HepG2 (cell line): ENCODE data around the gene SOWAHB. TPM values are rescaled to one million over a fixed set of nuclear protein-coding genes. Genes with fewer than 3 reads are reported as not detected.
"Not testable (repeated sequence)": the region's sequence is repeated elsewhere in the genome, so short reads cannot be mapped to it uniquely, and the experiment has no call there.

Experiments
- ATAC-seq: fragments of 200-7000 bp; cut with Tn5 transposase; 3 replicates; pipeline ENCODE4 v1.9.1; 2020; ENCODE audit warnings: mild to moderate bottlenecking, moderate library complexity
- BruUV-seq: library from RNA; stranded (reverse); fragments of 400-500 nt; replicated peaks from 2 replicates; lab custom pipeline; 2021; lab: Mats Ljungman, UMichigan
- CTCF ChIA-PET: fragments of 300-600 bp; formaldehyde crosslinking; extraction: SDS; loops from one replicate; lab custom pipeline; 2021; ENCODE audit warnings: low total read pairs, inconsistent platforms, low intra/inter-chr PET ratio; lab: Yijun Ruan, JAX
- POLR2A ChIA-PET: fragments of 350-600 bp; sonication (Branson Sonifier 250); formaldehyde crosslinking; loops from one replicate; lab custom pipeline; 2020; ENCODE audit warnings: antibody characterized with exemption, inconsistent platforms; lab: Yijun Ruan, JAX
- DNase-seq: peaks from one replicate; pipeline ENCODE4 v3.0.0-alpha.2; 2015; ENCODE audit warnings: low spot score
- FAIRE-seq: peaks from 3 replicates; lab custom pipeline; 2011; peaks lifted over from hg19 to GRCh38; lab: Jason Lieb, UNC
- H2AFZ ChIP-seq: one replicate; pipeline ENCODE4 v1.6.1; 2011; ENCODE audit warnings: low read length, inconsistent platforms
- H3K27ac ChIP-seq: fragments of 300-600 bp; 3 replicates; pipeline ENCODE4 v1.8.0; 2011; ENCODE audit warnings: mixed run types, mild to moderate bottlenecking, mixed read lengths, low read length, inconsistent platforms; ENCODE audit not compliant: insufficient read depth; ENCODE audit errors: extremely low read length
- H3K27me3 ChIP-seq, 2 experiments: fragments of 200-600 bp in 1 of 2; 2 replicates in 1 of 2; 3 replicates in 1 of 2; pipeline versions ENCODE4 v1.6.0 to v1.8.0; 2011; ENCODE audit warnings: low read length in 2 of 2, mild to moderate bottlenecking in 2 of 2, moderate library complexity in 2 of 2, inconsistent platforms in 1 of 2; ENCODE audit not compliant: insufficient read depth in 2 of 2, control insufficient read depth in 1 of 2
- H3K36me3 ChIP-seq, 2 experiments: fragments of 200-600 bp in 1 of 2; replicated peaks in 1 of 2; 2 replicates in 1 of 2; 3 replicates in 1 of 2; pipeline versions ENCODE4 v1.5.1 to v1.8.0; 2011; ENCODE audit warnings: low read length in 2 of 2, inconsistent platforms in 1 of 2; ENCODE audit not compliant: insufficient read depth in 2 of 2, control insufficient read depth in 1 of 2
- H3K4me1 ChIP-seq: 2 replicates; pipeline ENCODE4 v1.5.1; 2012; ENCODE audit warnings: low read length, inconsistent platforms; ENCODE audit not compliant: insufficient read depth
- H3K4me2 ChIP-seq: 2 replicates; pipeline ENCODE4 v1.6.0; 2011; ENCODE audit warnings: low read depth, low read length, inconsistent platforms
- H3K4me3 ChIP-seq, 3 experiments: fragments of 200-600 bp in 1 of 3; sonication (generic), shearing (Covaris generic) in 1 of 3; replicated peaks in 1 of 3; 2 replicates each; pipeline ENCODE4 v1.5.1; 2011 to 2016; ENCODE audit warnings: low read length in 3 of 3, inconsistent platforms in 2 of 3, low read depth in 2 of 3, mild to moderate bottlenecking in 2 of 3, control low read depth in 1 of 3, mixed read lengths in 1 of 3; ENCODE audit not compliant: insufficient read depth in 1 of 3
- H3K79me2 ChIP-seq: one replicate; pipeline ENCODE4 v1.6.1; 2011; ENCODE audit warnings: low read length, inconsistent platforms; ENCODE audit not compliant: insufficient read depth
- H3K9ac ChIP-seq: 2 replicates; pipeline ENCODE4 v1.6.0; 2011; ENCODE audit warnings: mild to moderate bottlenecking, low read depth, low read length, inconsistent platforms; ENCODE audit not compliant: insufficient read depth
- H3K9me3 ChIP-seq: 2 replicates; pipeline ENCODE4 v1.5.1; 2012; ENCODE audit warnings: mild to moderate bottlenecking, low read length
- H4K20me1 ChIP-seq: 2 replicates; pipeline ENCODE4 v1.6.0; 2011; ENCODE audit warnings: inconsistent platforms, mild to moderate bottlenecking, low read length, moderate library complexity; ENCODE audit not compliant: insufficient read depth
- AHDC1 ChIP-seq: sonication (generic); formaldehyde crosslinking; IDR thresholded peaks from 2 replicates; pipeline ENCODE4 v1.5.1; 2020; ENCODE audit warnings: mild to moderate bottlenecking, missing genetic modification reagents, borderline replicate concordance
- CREM ChIP-seq, 2 experiments: sonication (generic) in 1 of 2; formaldehyde crosslinking in 1 of 2; IDR thresholded peaks; 2 replicates each; pipeline versions ENCODE4 v1.4.0 to v1.6.1; 2016 to 2020; ENCODE audit warnings: antibody characterized with exemption in 1 of 2, mild to moderate bottlenecking in 1 of 2, missing genetic modification reagents in 1 of 2
- GLI4 ChIP-seq: sonication (generic); formaldehyde crosslinking; IDR thresholded peaks from 2 replicates; pipeline ENCODE4 v1.5.1; 2020; ENCODE audit warnings: missing genetic modification reagents, mild to moderate bottlenecking, moderate library complexity, borderline replicate concordance
- PITX1 ChIP-seq: sonication (generic); formaldehyde crosslinking; IDR thresholded peaks from 2 replicates; pipeline ENCODE4 v1.5.1; 2020; ENCODE audit warnings: mild to moderate bottlenecking, missing genetic modification reagents
- RFX1 ChIP-seq: fragments of 450-650 bp; IDR thresholded peaks from 2 replicates; pipeline ENCODE4 v1.6.1; 2017
- TOE1 ChIP-seq: sonication (generic); formaldehyde crosslinking; IDR thresholded peaks from 2 replicates; pipeline ENCODE4 v1.4.0; 2020; ENCODE audit warnings: mild to moderate bottlenecking, missing genetic modification reagents
- ZNF17 ChIP-seq: sonication (generic); formaldehyde crosslinking; IDR thresholded peaks from 2 replicates; pipeline ENCODE4 v1.5.0; 2020; ENCODE audit warnings: mild to moderate bottlenecking, missing genetic modification reagents
- ZNF317 ChIP-seq: sonication (generic); formaldehyde crosslinking; IDR thresholded peaks from 2 replicates; pipeline ENCODE4 v1.5.0; 2020; ENCODE audit warnings: mild to moderate bottlenecking, missing genetic modification reagents
- ZNF350 ChIP-seq: sonication (generic); formaldehyde crosslinking; IDR thresholded peaks from 2 replicates; pipeline ENCODE4 v1.4.0; 2020; ENCODE audit warnings: mild to moderate bottlenecking, low read depth, missing genetic modification reagents, borderline replicate concordance
- ZNF362 ChIP-seq: sonication (generic); formaldehyde crosslinking; IDR thresholded peaks from 2 replicates; pipeline ENCODE4 v1.4.0; 2020; ENCODE audit warnings: missing genetic modification reagents, mild to moderate bottlenecking, borderline replicate concordance
- ZNF605 ChIP-seq: sonication (generic); formaldehyde crosslinking; IDR thresholded peaks from 2 replicates; pipeline ENCODE4 v1.8.0; 2022; ENCODE audit warnings: mild to moderate bottlenecking, missing genetic modification reagents
- WGBS: methylation state at CpG from one replicate; pipeline ENCODE4 v1.1.6; 2017; ENCODE audit warnings: low lambda C conversion rate; 5-methylcytosine and 5-hydroxymethylcytosine counted together
- in situ Hi-C: cut with HindIII; loops from 2 replicates; pipeline ENCODE4 v1.10.0; 2017; ENCODE audit warnings: low pct_unique_long_range_greater_than_20kb; ENCODE audit not compliant: extremely low pct_ligation_motif_present
- intact Hi-C: fragments of 100-400 bp; cut with micrococcal nuclease; formaldehyde crosslinking; loops from one replicate; pipeline ENCODE4 v1.10.0; 2022; ENCODE audit not compliant: unreplicated experiment
- polyA plus RNA-seq, 8 experiments: library from polyadenylated mRNA; depleted of rRNA in 3 of 8; stranded (reverse) in 7 of 8; unstranded in 1 of 8; fragments of >200 nt; fragmentation: Illumina TruSeq in 4 of 8; extraction: Trizol in 4 of 8; gene quantifications; 2 replicates each; pipeline versions ENCODE4 v1.2.1 to v1.2.3, GENCODE V29; 2011 to 2016; ENCODE audit warnings: low read depth in 4 of 8, missing spikeins in 1 of 8, mixed read lengths in 1 of 8; ENCODE audit not compliant: insufficient read depth in 1 of 8
- total RNA-seq, 5 experiments: library from RNA; depleted of rRNA; stranded (reverse); fragments of >200 nt; fragmentation: Illumina TruSeq; extraction: Trizol; gene quantifications; 2 replicates each; pipeline ENCODE4 v1.2.3, GENCODE V29; 2016; ENCODE audit warnings: low read depth in 1 of 5

The SOWAHB gene
- total and polyA plus RNA-seq, 2 of the 13 experiments (the other 11 are each of a cell fraction or from before 2014, with no cell fraction given), result 0.12 to 0.51 TPM

- H3K4me2 ChIP-seq, FAIRE-seq, H3K9me3 ChIP-seq, H3K27ac ChIP-seq, ATAC-seq, H2AFZ ChIP-seq, H4K20me1 ChIP-seq, H3K9ac ChIP-seq, CTCF ChIA-PET, BruUV-seq, POLR2A ChIA-PET, DNase-seq, H3K79me2 ChIP-seq, H3K27me3 ChIP-seq, H3K4me1 ChIP-seq, H3K36me3 ChIP-seq, in situ Hi-C loops, H3K4me3 ChIP-seq, intact Hi-C loops: not testable (repeated sequence)
- WGBS, result 85% methylated on average over 4 of the region's 4 CpGs
These were observed 29.2 kb downstream of the SOWAHB start for GRCh38 chr4:76868780-76869179.

- no peak overlapping the region for H3K9ac ChIP-seq
- no peak overlapping the region for H3K27ac ChIP-seq
- WGBS, result 50% methylated on average over 9 of the region's 16 CpGs
- H3K27me3 ChIP-seq, result no peaks in the 10 kb centered on the region
- ATAC-seq (no peak), FAIRE-seq (no peak), DNase-seq (no peak)
- in situ Hi-C loops, result no loop called here
- no peak overlapping the region for H3K4me2 ChIP-seq
- POLR2A ChIA-PET, result no interaction called here
- no peaks in the 10 kb centered on the region for H3K36me3 ChIP-seq
- CTCF ChIA-PET, result no interaction called here
- BruUV-seq, result no TSS peak
- no peak overlapping the region for H3K4me3 ChIP-seq
- no peaks in the 10 kb centered on the region for H3K9me3 ChIP-seq
- intact Hi-C loops, result no loop called here
- H3K79me2 ChIP-seq, result no peaks in the 10 kb centered on the region
- H4K20me1 ChIP-seq, result no peaks in the 10 kb centered on the region
- H2AFZ ChIP-seq, result no peak overlapping the region
- H3K4me1 ChIP-seq, result no peaks in the 10 kb centered on the region
- TF ChIP-seq ZNF17 (CRISPR knock-in tag), result no peak
- TF ChIP-seq TOE1, result no peak
- TF ChIP-seq PITX1 (CRISPR knock-in tag), result no peak
- no peak for TF ChIP-seq RFX1
- no peak for TF ChIP-seq ZNF605 (CRISPR knock-in tag)
- TF ChIP-seq ZNF362 (CRISPR knock-in tag), result no peak
- TF ChIP-seq ZNF350, result no peak
- no peak for TF ChIP-seq GLI4
- no peak for TF ChIP-seq AHDC1 (CRISPR knock-in tag)
- TF ChIP-seq CREM (IDR thresholded peaks at IDR 0.05), result no peak
- TF ChIP-seq CREM (CRISPR knock-in tag; IDR thresholded peaks at IDR 0.05), result no peak
- TF ChIP-seq ZNF317 (CRISPR knock-in tag), result no peak
These were observed 29.9 kb downstream of the SOWAHB start for GRCh38 chr4:76867880-76868655.
